OCI-LY3 (cell line): Measurements from ENCODE around the gene ECHS1.

Experiments
- CTCF ChIP-seq: fragments of 200-600, 300-600 bp; sonication (generic); IDR thresholded peaks from 2 replicates; pipeline ENCODE4 v1.5.1; 2014; ENCODE audit warnings: antibody characterized with exemption, low read length, low read depth
- EZH2phosphoT487 ChIP-seq: fragments of 200-600 bp; shearing (Covaris generic); IDR thresholded peaks from 2 replicates; pipeline ENCODE4 v1.6.1; 2018; ENCODE audit warnings: antibody characterized with exemption, mixed run types, low read depth

GRCh38 chr10:133316732-133317131 lies 56.4 kb downstream of the ECHS1 start:
- TF ChIP-seq EZH2phosphoT487 (no peak), CTCF (no peak)
